SKM-1 (cell line): ENCODE data around the gene ABTB1.

ENCODE experiments used
- DNase-seq: peaks from one replicate; lab custom pipeline; 2025; ENCODE audit not compliant: unreplicated experiment; lab: John Stamatoyannopoulos, UW

The ABTB1 gene

GRCh38 chr3:127672429-127673190 is at the start of gene ABTB1:
Gene ABTB1 (plus strand): TSS chr3:127672952. CDS start chr3:127673026, 74 bp downstream.
- DNase-seq = peak; percentile 21

- DNase-seq = no peak
Measured at GRCh38 chr3:127624063-127624462, 48.7 kb upstream of the ABTB1 start.

GRCh38 chr3:127625821-127626220 is 46.9 kb upstream of the ABTB1 start:
- DNase-seq = no peak

- DNase-seq = no peak
Measured at GRCh38 chr3:127628426-127628787, 44.3 kb upstream of the ABTB1 start.

- no peak for DNase-seq
Measured at GRCh38 chr3:127628788-127629466, 43.8 kb upstream of the ABTB1 start, which contains the start of gene PODXL2. Gene PODXL2 (plus strand): TSS chr3:127629185. CDS start chr3:127629220, 35 bp downstream.

- DNase-seq = no peak
Measured at GRCh38 chr3:127629467-127630403, 43.0 kb upstream of the ABTB1 start.

- no peak for DNase-seq
Measured at GRCh38 chr3:127630811-127631714, 41.7 kb upstream of the ABTB1 start.

- no peak for DNase-seq
Measured at GRCh38 chr3:127632035-127632820, 40.5 kb upstream of the ABTB1 start.

- DNase-seq = no peak
Measured at GRCh38 chr3:127634653-127635052, 38.1 kb upstream of the ABTB1 start.

- peak; percentile 22 for DNase-seq
Measured at GRCh38 chr3:127637546-127637945, 35.2 kb upstream of the ABTB1 start.

- no peak for DNase-seq
Measured at GRCh38 chr3:127637971-127638370, 34.8 kb upstream of the ABTB1 start.

- DNase-seq = no peak
Measured at GRCh38 chr3:127639173-127640041, 33.3 kb upstream of the ABTB1 start.

- no peak for DNase-seq
Measured at GRCh38 chr3:127640042-127640355, 32.8 kb upstream of the ABTB1 start.

GRCh38 chr3:127644641-127645370 is 27.9 kb upstream of the ABTB1 start:
- no peak for DNase-seq

- no peak for DNase-seq
Measured at GRCh38 chr3:127645371-127646015, 27.3 kb upstream of the ABTB1 start.

GRCh38 chr3:127646501-127647046 is 26.2 kb upstream of the ABTB1 start:
- no peak for DNase-seq

GRCh38 chr3:127647166-127647844 is 25.4 kb upstream of the ABTB1 start:
- DNase-seq = no peak
